Liver (tissue), 9 donors: ENCODE data around the gene TEX2. TPM values are rescaled to one million over a fixed set of nuclear protein-coding genes. Genes with fewer than 3 reads are reported as not detected.

ENCODE experiments used
- DNase-seq: peaks from one replicate; pipeline ENCODE4 v3.0.0-alpha.2; 2017; ENCODE audit warnings: low spot score
- H3K27ac ChIP-seq, 2 donors: one replicate each; pipeline ENCODE4 v1.7.0; 2013; ENCODE audit warnings: inconsistent platforms in 2 of 2, low read length in 2 of 2, control low read depth in 1 of 2, low read depth in 1 of 2, mild to moderate bottlenecking in 1 of 2
- H3K27me3 ChIP-seq, 4 donors: one replicate each; pipeline versions ENCODE4 v1.6.1 to v1.7.0; 2013; ENCODE audit warnings: low read length in 3 of 4, inconsistent platforms in 1 of 4, mild to moderate bottlenecking in 1 of 4, moderate library complexity in 1 of 4; ENCODE audit not compliant: control insufficient read depth in 4 of 4, insufficient read depth in 4 of 4
- H3K36me3 ChIP-seq, 4 donors: one replicate each; pipeline versions ENCODE4 v1.6.1 to v1.7.0; 2013; ENCODE audit warnings: low read length in 3 of 4, mild to moderate bottlenecking in 3 of 4, low read depth in 1 of 4, moderate library complexity in 1 of 4; ENCODE audit not compliant: control insufficient read depth in 4 of 4, insufficient read depth in 3 of 4
- H3K4me1 ChIP-seq, 4 donors: one replicate each; pipeline versions ENCODE4 v1.6.1 to v1.7.0; 2013; ENCODE audit warnings: low read length in 3 of 4, mild to moderate bottlenecking in 3 of 4, moderate library complexity in 1 of 4; ENCODE audit not compliant: control insufficient read depth in 4 of 4, insufficient read depth in 4 of 4
- H3K4me3 ChIP-seq, 3 donors: one replicate each; pipeline versions ENCODE4 v1.6.1 to v1.7.0; 2013; ENCODE audit warnings: low read length in 3 of 3, control low read depth in 1 of 3, low read depth in 1 of 3, mild to moderate bottlenecking in 1 of 3
- H3K9ac ChIP-seq, 2 donors: one replicate each; pipeline ENCODE4 v1.7.0; 2013; ENCODE audit warnings: low read length in 2 of 2, mild to moderate bottlenecking in 2 of 2, moderate library complexity in 2 of 2, control low read depth in 1 of 2, low read depth in 1 of 2
- H3K9me3 ChIP-seq, 4 donors: one replicate each; pipeline versions ENCODE4 v1.6.1 to v1.7.0; 2013; ENCODE audit warnings: low read length in 3 of 4; ENCODE audit not compliant: control insufficient read depth in 4 of 4
- EGR1 ChIP-seq, 2 donors: IDR thresholded peaks; 2 replicates each; pipeline ENCODE4 v1.6.1; 2016 to 2018; ENCODE audit warnings: antibody characterized with exemption in 2 of 2, low read depth in 2 of 2
- FOXA1 ChIP-seq: IDR thresholded peaks from 2 replicates; pipeline ENCODE4 v1.6.1; 2016; ENCODE audit warnings: antibody characterized with exemption
- FOXA2 ChIP-seq: IDR thresholded peaks from 2 replicates; pipeline ENCODE4 v1.6.1; 2016; ENCODE audit warnings: antibody characterized with exemption
- GABPA ChIP-seq, 2 donors: IDR thresholded peaks in 1 of 2; conservative IDR thresholded peaks in 1 of 2; 2 replicates each; pipeline ENCODE4 v1.6.1; 2016; ENCODE audit warnings: antibody characterized with exemption in 2 of 2, mild to moderate bottlenecking in 1 of 2, moderate library complexity in 1 of 2
- HNF4A ChIP-seq, 2 donors: conservative IDR thresholded peaks; 2 replicates each; pipeline ENCODE4 v1.6.1; 2016; ENCODE audit warnings: antibody characterized with exemption in 2 of 2, mild to moderate bottlenecking in 2 of 2
- HNF4G ChIP-seq: IDR thresholded peaks from 2 replicates; pipeline ENCODE4 v1.6.1; 2016; ENCODE audit warnings: antibody characterized with exemption
- NR2F2 ChIP-seq: IDR thresholded peaks from 2 replicates; pipeline ENCODE4 v1.6.1; 2016; ENCODE audit warnings: antibody characterized with exemption
- RAD21 ChIP-seq, 2 donors: IDR thresholded peaks; 2 replicates each; pipeline ENCODE4 v1.6.1; 2016; ENCODE audit warnings: antibody characterized with exemption in 2 of 2, mild to moderate bottlenecking in 2 of 2
- RXRA ChIP-seq, 2 donors: IDR thresholded peaks; 2 replicates each; pipeline ENCODE4 v1.6.1; 2017 to 2018; ENCODE audit warnings: antibody characterized with exemption in 2 of 2, mild to moderate bottlenecking in 1 of 2
- SP1 ChIP-seq: IDR thresholded peaks from 2 replicates; pipeline ENCODE4 v1.6.1; 2018; ENCODE audit warnings: antibody characterized with exemption, mild to moderate bottlenecking
- TAF1 ChIP-seq: conservative IDR thresholded peaks from 2 replicates; pipeline ENCODE4 v1.6.1; 2016; ENCODE audit warnings: antibody characterized with exemption, mild to moderate bottlenecking
- WGBS: extraction: QIAGEN DNeasy Blood & Tissue Kit; methylation state at CpG from one replicate; pipeline ENCODE4 v1.1.7; 2013; 5-methylcytosine and 5-hydroxymethylcytosine counted together
- polyA plus RNA-seq, 2 donors: library from polyadenylated mRNA; stranded (reverse) in 1 of 2; unstranded in 1 of 2; fragments of 200-250 nt in 1 of 2; fragments of >200 nt in 1 of 2; fragmentation: Nextera tagmentation in 1 of 2; extraction: Ambion mirVana in 1 of 2; gene quantifications; one replicate each; pipeline versions ENCODE4 v1.2.1 to v1.2.3, GENCODE V29; 2013 to 2015
- total RNA-seq, 2 donors: library from RNA; depleted of rRNA; stranded (reverse); fragments of >200 nt; gene quantifications; one replicate each; pipeline ENCODE4 v1.2.3, GENCODE V29; 2014
- TF ChIP-seq, protein P1 (sequence below): fragments of 150-350 bp; IDR thresholded peaks from 2 replicates; pipeline ENCODE4 v1.5.1; 2017; ENCODE audit warnings: improper control_type of control experiment, low read depth, low read length; ENCODE audit not compliant: missing input control
- TF ChIP-seq, protein P2 (sequence below): IDR thresholded peaks from 2 replicates; pipeline ENCODE4 v1.6.1; 2016; ENCODE audit warnings: antibody characterized with exemption, mild to moderate bottlenecking
- TF ChIP-seq, protein P3 (sequence below): IDR thresholded peaks from 2 replicates; pipeline ENCODE4 v1.6.1; 2016; ENCODE audit warnings: antibody characterized with exemption
- TF ChIP-seq, protein P4 (sequence below): IDR thresholded peaks from 2 replicates; pipeline ENCODE4 v1.6.1; 2016; ENCODE audit warnings: antibody characterized with exemption
- TF ChIP-seq, protein P5 (sequence below): IDR thresholded peaks from 2 replicates; pipeline ENCODE4 v1.6.1; 2016; ENCODE audit warnings: antibody characterized with exemption
- donor health status: healthy.
- donor health status: healthy.
- donor health status: healthy.
- donor health status: healthy.
- donor health status: healthy.

Gene TEX2
- total and polyA plus RNA-seq, 4 donors = 15.9 to 39.8 (median 28.2) TPM

DNA sequence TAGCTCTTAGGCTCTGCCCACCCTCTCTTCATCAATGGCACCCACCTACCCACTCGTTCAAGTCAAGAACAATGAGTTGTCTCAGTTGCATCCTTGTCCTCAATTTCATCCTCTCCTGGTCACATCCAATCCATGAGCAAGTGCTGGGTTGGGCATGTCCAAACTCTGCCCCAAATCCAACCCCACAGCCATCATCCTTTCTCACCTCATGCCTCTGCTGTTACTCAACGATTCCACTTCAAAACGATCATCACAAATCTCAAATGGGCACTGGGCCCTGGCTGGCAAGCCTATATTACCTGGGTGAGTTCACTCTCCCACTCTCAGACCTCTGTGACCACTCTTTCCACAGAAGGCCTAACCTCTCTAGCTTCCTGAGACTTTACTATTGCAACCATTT lies 12.0 kb upstream of the TEX2 start:
- peaks cover 0 to 2% (median 0%) of the 10 kb centered on the region in 4 donors for H3K9me3 ChIP-seq
- TF ChIP-seq EGR1 (IDR thresholded peaks at IDR 0.05; ENCODE audit: low read depth in 2 of 2) (no peak), NR2F2 (no peak), FOXA1 (no peak), SP1 (no peak), TAF1 (no peak), HNF4A (conservative IDR thresholded peaks at IDR 0.05) (no peak), GABPA (IDR thresholded peaks at IDR 0.05 in 1 of 2, conservative IDR thresholded peaks at IDR 0.05 in 1 of 2) (no peak), FOXA2 (no peak), RAD21 (IDR thresholded peaks at IDR 0.05) (no peak), RXRA (IDR thresholded peaks at IDR 0.05) (no peak), HNF4G (no peak)
- TF ChIP-seq, protein P1, sequence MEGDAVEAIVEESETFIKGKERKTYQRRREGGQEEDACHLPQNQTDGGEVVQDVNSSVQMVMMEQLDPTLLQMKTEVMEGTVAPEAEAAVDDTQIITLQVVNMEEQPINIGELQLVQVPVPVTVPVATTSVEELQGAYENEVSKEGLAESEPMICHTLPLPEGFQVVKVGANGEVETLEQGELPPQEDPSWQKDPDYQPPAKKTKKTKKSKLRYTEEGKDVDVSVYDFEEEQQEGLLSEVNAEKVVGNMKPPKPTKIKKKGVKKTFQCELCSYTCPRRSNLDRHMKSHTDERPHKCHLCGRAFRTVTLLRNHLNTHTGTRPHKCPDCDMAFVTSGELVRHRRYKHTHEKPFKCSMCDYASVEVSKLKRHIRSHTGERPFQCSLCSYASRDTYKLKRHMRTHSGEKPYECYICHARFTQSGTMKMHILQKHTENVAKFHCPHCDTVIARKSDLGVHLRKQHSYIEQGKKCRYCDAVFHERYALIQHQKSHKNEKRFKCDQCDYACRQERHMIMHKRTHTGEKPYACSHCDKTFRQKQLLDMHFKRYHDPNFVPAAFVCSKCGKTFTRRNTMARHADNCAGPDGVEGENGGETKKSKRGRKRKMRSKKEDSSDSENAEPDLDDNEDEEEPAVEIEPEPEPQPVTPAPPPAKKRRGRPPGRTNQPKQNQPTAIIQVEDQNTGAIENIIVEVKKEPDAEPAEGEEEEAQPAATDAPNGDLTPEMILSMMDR = no peak
- TF ChIP-seq, protein P2, sequence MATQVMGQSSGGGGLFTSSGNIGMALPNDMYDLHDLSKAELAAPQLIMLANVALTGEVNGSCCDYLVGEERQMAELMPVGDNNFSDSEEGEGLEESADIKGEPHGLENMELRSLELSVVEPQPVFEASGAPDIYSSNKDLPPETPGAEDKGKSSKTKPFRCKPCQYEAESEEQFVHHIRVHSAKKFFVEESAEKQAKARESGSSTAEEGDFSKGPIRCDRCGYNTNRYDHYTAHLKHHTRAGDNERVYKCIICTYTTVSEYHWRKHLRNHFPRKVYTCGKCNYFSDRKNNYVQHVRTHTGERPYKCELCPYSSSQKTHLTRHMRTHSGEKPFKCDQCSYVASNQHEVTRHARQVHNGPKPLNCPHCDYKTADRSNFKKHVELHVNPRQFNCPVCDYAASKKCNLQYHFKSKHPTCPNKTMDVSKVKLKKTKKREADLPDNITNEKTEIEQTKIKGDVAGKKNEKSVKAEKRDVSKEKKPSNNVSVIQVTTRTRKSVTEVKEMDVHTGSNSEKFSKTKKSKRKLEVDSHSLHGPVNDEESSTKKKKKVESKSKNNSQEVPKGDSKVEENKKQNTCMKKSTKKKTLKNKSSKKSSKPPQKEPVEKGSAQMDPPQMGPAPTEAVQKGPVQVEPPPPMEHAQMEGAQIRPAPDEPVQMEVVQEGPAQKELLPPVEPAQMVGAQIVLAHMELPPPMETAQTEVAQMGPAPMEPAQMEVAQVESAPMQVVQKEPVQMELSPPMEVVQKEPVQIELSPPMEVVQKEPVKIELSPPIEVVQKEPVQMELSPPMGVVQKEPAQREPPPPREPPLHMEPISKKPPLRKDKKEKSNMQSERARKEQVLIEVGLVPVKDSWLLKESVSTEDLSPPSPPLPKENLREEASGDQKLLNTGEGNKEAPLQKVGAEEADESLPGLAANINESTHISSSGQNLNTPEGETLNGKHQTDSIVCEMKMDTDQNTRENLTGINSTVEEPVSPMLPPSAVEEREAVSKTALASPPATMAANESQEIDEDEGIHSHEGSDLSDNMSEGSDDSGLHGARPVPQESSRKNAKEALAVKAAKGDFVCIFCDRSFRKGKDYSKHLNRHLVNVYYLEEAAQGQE = no peak
- TF ChIP-seq, protein P3, sequence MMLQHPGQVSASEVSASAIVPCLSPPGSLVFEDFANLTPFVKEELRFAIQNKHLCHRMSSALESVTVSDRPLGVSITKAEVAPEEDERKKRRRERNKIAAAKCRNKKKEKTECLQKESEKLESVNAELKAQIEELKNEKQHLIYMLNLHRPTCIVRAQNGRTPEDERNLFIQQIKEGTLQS = no peak
- TF ChIP-seq, protein P4, sequence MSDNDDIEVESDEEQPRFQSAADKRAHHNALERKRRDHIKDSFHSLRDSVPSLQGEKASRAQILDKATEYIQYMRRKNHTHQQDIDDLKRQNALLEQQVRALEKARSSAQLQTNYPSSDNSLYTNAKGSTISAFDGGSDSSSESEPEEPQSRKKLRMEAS = no peak
- TF ChIP-seq, protein P5, sequence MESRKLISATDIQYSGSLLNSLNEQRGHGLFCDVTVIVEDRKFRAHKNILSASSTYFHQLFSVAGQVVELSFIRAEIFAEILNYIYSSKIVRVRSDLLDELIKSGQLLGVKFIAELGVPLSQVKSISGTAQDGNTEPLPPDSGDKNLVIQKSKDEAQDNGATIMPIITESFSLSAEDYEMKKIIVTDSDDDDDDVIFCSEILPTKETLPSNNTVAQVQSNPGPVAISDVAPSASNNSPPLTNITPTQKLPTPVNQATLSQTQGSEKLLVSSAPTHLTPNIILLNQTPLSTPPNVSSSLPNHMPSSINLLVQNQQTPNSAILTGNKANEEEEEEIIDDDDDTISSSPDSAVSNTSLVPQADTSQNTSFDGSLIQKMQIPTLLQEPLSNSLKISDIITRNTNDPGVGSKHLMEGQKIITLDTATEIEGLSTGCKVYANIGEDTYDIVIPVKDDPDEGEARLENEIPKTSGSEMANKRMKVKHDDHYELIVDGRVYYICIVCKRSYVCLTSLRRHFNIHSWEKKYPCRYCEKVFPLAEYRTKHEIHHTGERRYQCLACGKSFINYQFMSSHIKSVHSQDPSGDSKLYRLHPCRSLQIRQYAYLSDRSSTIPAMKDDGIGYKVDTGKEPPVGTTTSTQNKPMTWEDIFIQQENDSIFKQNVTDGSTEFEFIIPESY = no peak
- WGBS = 83% methylated on average over 3 of the region's 3 CpGs
- no peaks in the 10 kb centered on the region for H3K4me1 ChIP-seq
- no peak overlapping the region for H3K27ac ChIP-seq
- H3K9ac ChIP-seq = no peak overlapping the region
- no peaks in the 10 kb centered on the region for H3K27me3 ChIP-seq
- no peaks in the 10 kb centered on the region for H3K36me3 ChIP-seq
- no peak overlapping the region for H3K4me3 ChIP-seq
- DNase-seq = no peak

DNA sequence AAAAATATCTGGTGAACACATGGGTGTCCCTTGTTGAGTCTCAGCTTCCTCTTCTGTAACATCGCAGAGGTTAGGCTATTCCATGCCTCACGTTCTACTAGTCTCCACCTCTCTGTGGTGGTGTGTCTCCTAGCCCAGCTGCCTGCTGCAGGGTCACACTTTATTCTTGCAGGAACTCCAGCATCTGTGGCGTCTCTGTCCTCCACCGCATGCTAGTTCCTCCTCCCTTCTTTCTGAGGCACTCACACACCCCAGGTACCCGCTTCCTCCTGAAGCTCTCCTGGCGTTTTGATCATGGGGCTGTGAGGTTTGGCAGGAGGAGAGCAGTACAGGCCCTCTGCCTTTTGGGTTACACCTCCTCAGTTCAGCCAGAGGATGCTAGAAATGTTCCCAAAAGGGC lies 9.9 kb upstream of the TEX2 start:
- TF ChIP-seq HNF4G = no peak
- no peak for TF ChIP-seq HNF4A (conservative IDR thresholded peaks at IDR 0.05)
- TF ChIP-seq NR2F2 = no peak
- TF ChIP-seq, protein P2 = no peak
- TF ChIP-seq SP1 = no peak
- Histone ChIP-seq H3K9ac (no peak overlapping the region), H3K27ac (no peak overlapping the region), H3K27me3 (no peaks in the 10 kb centered on the region), H3K36me3 (no peaks in the 10 kb centered on the region), H3K4me1 (no peaks in the 10 kb centered on the region), H3K9me3 (peaks cover 0 to 2% (median 0%) of the 10 kb centered on the region in 4 donors), H3K4me3 (no peak overlapping the region)
- no peak for DNase-seq
- 91% methylated on average over 6 of the region's 6 CpGs for WGBS
